K562 (cell line): Measurements from ENCODE around the gene ANKRD11. TPM values are rescaled to one million over a fixed set of nuclear protein-coding genes. Genes with fewer than 3 reads are reported as not detected.

Source experiments
- DACH1 ChIP-seq: fragments of 450-650 bp; IDR thresholded peaks from 2 replicates; pipeline ENCODE4 v1.6.1; 2018; ENCODE audit not compliant: partially characterized antibody
- FOXA1 ChIP-seq: fragments of 450-650 bp; IDR thresholded peaks from 2 replicates; pipeline ENCODE4 v1.6.1; 2016; ENCODE audit warnings: mild to moderate bottlenecking, borderline replicate concordance
- GABPA ChIP-seq: fragments of 200-800 bp; sonication (Bioruptor generic); conservative IDR thresholded peaks from 2 replicates; pipeline ENCODE4 v1.6.1; 2016; ENCODE audit warnings: low read depth, missing genetic modification characterization, missing compliant biosample characterization
- GATAD2B ChIP-seq: fragments of 450-650 bp; IDR thresholded peaks from 2 replicates; pipeline ENCODE4 v1.6.1; 2017; ENCODE audit warnings: mild to moderate bottlenecking, borderline replicate concordance
- HMGN3 ChIP-seq: IDR thresholded peaks from 2 replicates; pipeline ENCODE4 v1.6.1; 2011; ENCODE audit warnings: borderline replicate concordance, low read depth, mild to moderate bottlenecking, mixed read lengths, low read length; ENCODE audit not compliant: insufficient read length; ENCODE audit errors: extremely low read depth
- MTA1 ChIP-seq: fragments of 450-650 bp; IDR thresholded peaks from 2 replicates; pipeline ENCODE4 v1.6.1; 2017; ENCODE audit warnings: borderline replicate concordance
- MYC ChIP-seq, 2 experiments: fragments of 250-450 bp in 1 of 2; sonication (Bioruptor Pico) in 1 of 2; IDR thresholded peaks; 2 replicates each; pipeline versions ENCODE4 v1.5.1 to v1.6.1; 2012 to 2021; ENCODE audit warnings: low read depth in 2 of 2, borderline replicate concordance in 1 of 2, improper control_type of control experiment in 1 of 2, low read length in 1 of 2, mild to moderate bottlenecking in 1 of 2, moderate library complexity in 1 of 2
- PCBP1 ChIP-seq: fragments of 200-400 bp; formaldehyde crosslinking; IDR thresholded peaks from 2 replicates; pipeline ENCODE4 v1.6.1; 2018; ENCODE audit warnings: mild to moderate bottlenecking, low read depth, low read length; ENCODE audit not compliant: poor library complexity, severe bottlenecking
- PHF8 ChIP-seq: fragments of 200-600 bp; sonication (generic); IDR thresholded peaks from 2 replicates; pipeline ENCODE4 v1.6.1; 2012; ENCODE audit warnings: mixed run types, mild to moderate bottlenecking, inconsistent platforms, low read length, moderate library complexity, borderline replicate concordance
- POLR2A ChIP-seq: fragments of 450-650 bp; conservative IDR thresholded peaks from 2 replicates; pipeline ENCODE4 v1.6.1; 2016
- RBM34 ChIP-seq: fragments of 200-400 bp; formaldehyde crosslinking; IDR thresholded peaks from 2 replicates; pipeline ENCODE4 v1.6.1; 2018; ENCODE audit warnings: low read length, borderline replicate concordance; ENCODE audit not compliant: insufficient read depth
- SMC3 ChIP-seq: conservative IDR thresholded peaks from 2 replicates; pipeline ENCODE4 v1.6.1; 2011; ENCODE audit warnings: low read depth, low read length, improper control_type of control experiment; ENCODE audit not compliant: insufficient read depth
- STAT5A ChIP-seq: IDR thresholded peaks from 2 replicates; pipeline ENCODE4 v1.6.1; 2012; ENCODE audit warnings: low read length, inconsistent platforms, borderline replicate concordance
- VEZF1 ChIP-seq: fragments of 200-800 bp; sonication (Bioruptor generic); IDR thresholded peaks from 2 replicates; pipeline ENCODE4 v1.6.1; 2017; ENCODE audit warnings: missing genetic modification characterization, missing compliant biosample characterization
- ZBTB34 ChIP-seq: fragments of 250-450 bp; sonication (Bioruptor Pico); IDR thresholded peaks from 2 replicates; pipeline ENCODE4 v1.8.0; 2021; ENCODE audit warnings: mild to moderate bottlenecking, moderate library complexity
- ZNF174 ChIP-seq: fragments of 250-450 bp; sonication (Bioruptor Pico); IDR thresholded peaks from 2 replicates; pipeline ENCODE4 v1.4.0; 2020; ENCODE audit warnings: mild to moderate bottlenecking
- ZNF324 ChIP-seq: fragments of 250-450 bp; sonication (Bioruptor Pico); IDR thresholded peaks from 2 replicates; pipeline ENCODE4 v1.4.0; 2020; ENCODE audit warnings: mild to moderate bottlenecking
- polyA plus RNA-seq, 8 experiments: library from polyadenylated mRNA; depleted of rRNA in 4 of 8; stranded (reverse) in 5 of 8; unstranded in 3 of 8; fragments of >200 nt; fragmentation: Nextera tagmentation in 2 of 8; fragmentation: Illumina TruSeq in 1 of 8; extraction: Ambion mirVana in 2 of 8; extraction: Trizol in 1 of 8; gene quantifications; 2 replicates each; pipeline versions ENCODE4 v1.2.1 to v1.2.3, GENCODE V29; 2011 to 2014; ENCODE audit warnings: inconsistent platforms in 1 of 8, missing spikeins in 1 of 8
- total RNA-seq, 7 experiments: library from RNA; depleted of rRNA in 6 of 7; stranded (reverse); fragments of >200 nt in 6 of 7; fragmentation: Illumina TruSeq in 2 of 7; extraction: Trizol in 2 of 7; gene quantifications; 2 replicates each; pipeline versions ENCODE4 v1.2.1 to v1.2.3, GENCODE V29; 2011 to 2021; ENCODE audit warnings: low replicate concordance in 1 of 7
- TF ChIP-seq, protein P1 (sequence below), 2 experiments: fragments of 200-800 bp in 1 of 2; sonication (Bioruptor generic) in 1 of 2; sonication (generic) in 1 of 2; formaldehyde crosslinking in 1 of 2; IDR thresholded peaks in 1 of 2; conservative IDR thresholded peaks in 1 of 2; 2 replicates each; pipeline versions ENCODE4 v1.5.0 to v1.6.1; 2016 to 2020; ENCODE audit warnings: missing compliant biosample characterization in 1 of 2, missing genetic modification characterization in 1 of 2, missing genetic modification reagents in 1 of 2
- TF ChIP-seq, protein P2 (sequence below), 2 experiments: IDR thresholded peaks; 2 replicates each; pipeline ENCODE4 v1.6.1; 2011; ENCODE audit warnings: borderline replicate concordance in 1 of 2, control low read depth in 1 of 2, low read depth in 1 of 2, low read length in 1 of 2, mild to moderate bottlenecking in 1 of 2, mixed read lengths in 1 of 2, moderate library complexity in 1 of 2; ENCODE audit not compliant: insufficient read depth in 1 of 2, insufficient read length in 1 of 2, poor library complexity in 1 of 2, severe bottlenecking in 1 of 2; ENCODE audit errors: extremely low read depth in 1 of 2
- TF ChIP-seq, protein P3 (sequence below): sonication (generic); formaldehyde crosslinking; IDR thresholded peaks from 2 replicates; pipeline ENCODE4 v1.9.0; 2022; ENCODE audit warnings: mild to moderate bottlenecking, missing genetic modification reagents

Gene ANKRD11
- total and polyA plus RNA-seq, 9 of the 15 experiments (the other 6 are each of a cell fraction or from before 2014, with no cell fraction given): 4.7 to 126 (median 31.7) TPM

DNA sequence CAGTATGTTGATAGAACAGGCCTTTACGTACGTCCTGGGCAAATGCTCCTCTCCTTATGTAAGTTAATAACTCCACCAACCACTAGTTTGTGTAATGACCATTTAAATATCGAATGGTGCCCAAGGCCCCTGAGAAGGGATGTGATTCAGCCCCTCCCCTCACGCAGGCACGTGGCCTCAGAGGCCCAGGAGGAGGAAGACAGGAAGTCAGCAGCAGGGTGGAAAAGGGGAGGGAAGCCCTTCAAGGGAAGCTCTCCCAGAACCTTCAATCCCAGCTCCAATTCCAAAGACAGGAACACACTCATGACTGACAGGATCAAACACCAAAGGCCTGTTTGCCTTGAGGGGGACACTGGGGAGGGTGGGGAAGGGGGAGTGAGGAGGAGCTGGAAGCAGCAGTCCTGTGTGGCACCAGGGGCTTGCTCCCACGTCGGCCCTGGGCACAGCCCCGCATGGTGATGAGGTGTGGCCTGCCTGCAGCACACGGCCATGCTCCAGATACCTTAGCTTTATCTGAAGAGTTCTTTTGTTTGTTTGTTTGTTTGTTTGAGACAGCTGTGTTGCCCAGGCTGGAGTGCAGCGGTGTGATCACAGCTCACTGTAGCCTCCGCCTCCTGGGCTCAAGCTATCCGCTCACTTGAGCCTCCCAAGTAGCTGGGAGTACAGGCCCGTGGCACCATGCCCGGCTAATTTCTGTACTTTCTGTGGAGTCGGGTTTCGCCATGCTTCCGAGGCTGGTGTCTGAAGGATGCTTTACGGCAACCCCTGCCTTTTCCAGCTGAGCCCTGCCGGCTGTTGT lies 167.8 kb downstream of the ANKRD11 start (continued):
- TF ChIP-seq ZBTB34 (CRISPR knock-in tag) (no peak), RBM34 (no peak), VEZF1 (CRISPR knock-in tag) (peak; percentile 70; the same call in 1 of the 2 replicates), SMC3 (no peak), FOXA1 (no peak), POLR2A (no peak), MTA1 (no peak), ZNF324 (no peak), HMGN3 (no peak), PCBP1 (no peak), GATAD2B (no peak), ZNF174 (CRISPR knock-in tag) (no peak), STAT5A (no peak), PHF8 (no peak), GABPA (tag) (peak; percentile 51), DACH1 (no peak), MYC (IDR thresholded peaks at IDR 0.05; ENCODE audit: low read depth, low read length) (peak; percentile 58; the same call in 1 of the 2 replicates), MYC (CRISPR knock-in tag; IDR thresholded peaks at IDR 0.05; ENCODE audit: borderline replicate concordance, low read depth) (no peak)
- TF ChIP-seq, protein P1, sequence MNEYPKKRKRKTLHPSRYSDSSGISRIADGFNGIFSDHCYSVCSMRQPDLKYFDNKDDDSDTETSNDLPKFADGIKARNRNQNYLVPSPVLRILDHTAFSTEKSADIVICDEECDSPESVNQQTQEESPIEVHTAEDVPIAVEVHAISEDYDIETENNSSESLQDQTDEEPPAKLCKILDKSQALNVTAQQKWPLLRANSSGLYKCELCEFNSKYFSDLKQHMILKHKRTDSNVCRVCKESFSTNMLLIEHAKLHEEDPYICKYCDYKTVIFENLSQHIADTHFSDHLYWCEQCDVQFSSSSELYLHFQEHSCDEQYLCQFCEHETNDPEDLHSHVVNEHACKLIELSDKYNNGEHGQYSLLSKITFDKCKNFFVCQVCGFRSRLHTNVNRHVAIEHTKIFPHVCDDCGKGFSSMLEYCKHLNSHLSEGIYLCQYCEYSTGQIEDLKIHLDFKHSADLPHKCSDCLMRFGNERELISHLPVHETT (CRISPR knock-in tag; conservative IDR thresholded peaks at IDR 0.05 in 1 of 2, IDR thresholded peaks at IDR 0.05 in 1 of 2): no peak
- TF ChIP-seq, protein P2, sequence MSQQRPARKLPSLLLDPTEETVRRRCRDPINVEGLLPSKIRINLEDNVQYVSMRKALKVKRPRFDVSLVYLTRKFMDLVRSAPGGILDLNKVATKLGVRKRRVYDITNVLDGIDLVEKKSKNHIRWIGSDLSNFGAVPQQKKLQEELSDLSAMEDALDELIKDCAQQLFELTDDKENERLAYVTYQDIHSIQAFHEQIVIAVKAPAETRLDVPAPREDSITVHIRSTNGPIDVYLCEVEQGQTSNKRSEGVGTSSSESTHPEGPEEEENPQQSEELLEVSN (IDR thresholded peaks at IDR 0.05; ENCODE audit: borderline replicate concordance in 1 of 2, extremely low read depth in 1 of 2, insufficient read depth in 1 of 2, insufficient read length in 1 of 2, low read depth in 1 of 2, low read length in 1 of 2, poor library complexity in 1 of 2, severe bottlenecking in 1 of 2): peak in 1 of 2 experiments; percentile 53
- TF ChIP-seq, protein P3, sequence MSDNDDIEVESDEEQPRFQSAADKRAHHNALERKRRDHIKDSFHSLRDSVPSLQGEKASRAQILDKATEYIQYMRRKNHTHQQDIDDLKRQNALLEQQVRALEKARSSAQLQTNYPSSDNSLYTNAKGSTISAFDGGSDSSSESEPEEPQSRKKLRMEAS (CRISPR knock-in tag): peak; percentile 51; the same call in 1 of the 2 replicates
